Stimulated activated CD4-positive, alpha-beta T cell treated with anti-CD3 and anti-CD28 coated beads, Interleukin-12 subunit alpha, Interleukin-12 subunit beta, amount 100 ng/mL, for 48 hours (primary cell): Measurements from ENCODE around the gene EEIG1.

Source experiments
- DNase-seq, 3 donors: peaks; one replicate each; pipeline ENCODE4 v3.0.0-alpha.2; 2020; ENCODE audit warnings: low read depth in 2 of 3, low spot score in 1 of 3

The EEIG1 gene

GRCh38 chr9:127942216-127943010 is 38.4 kb downstream of the EEIG1 start:
- DNase-seq, result no peak

GRCh38 chr9:127941961-127942215 is 38.9 kb downstream of the EEIG1 start:
- no peak for DNase-seq

DNA sequence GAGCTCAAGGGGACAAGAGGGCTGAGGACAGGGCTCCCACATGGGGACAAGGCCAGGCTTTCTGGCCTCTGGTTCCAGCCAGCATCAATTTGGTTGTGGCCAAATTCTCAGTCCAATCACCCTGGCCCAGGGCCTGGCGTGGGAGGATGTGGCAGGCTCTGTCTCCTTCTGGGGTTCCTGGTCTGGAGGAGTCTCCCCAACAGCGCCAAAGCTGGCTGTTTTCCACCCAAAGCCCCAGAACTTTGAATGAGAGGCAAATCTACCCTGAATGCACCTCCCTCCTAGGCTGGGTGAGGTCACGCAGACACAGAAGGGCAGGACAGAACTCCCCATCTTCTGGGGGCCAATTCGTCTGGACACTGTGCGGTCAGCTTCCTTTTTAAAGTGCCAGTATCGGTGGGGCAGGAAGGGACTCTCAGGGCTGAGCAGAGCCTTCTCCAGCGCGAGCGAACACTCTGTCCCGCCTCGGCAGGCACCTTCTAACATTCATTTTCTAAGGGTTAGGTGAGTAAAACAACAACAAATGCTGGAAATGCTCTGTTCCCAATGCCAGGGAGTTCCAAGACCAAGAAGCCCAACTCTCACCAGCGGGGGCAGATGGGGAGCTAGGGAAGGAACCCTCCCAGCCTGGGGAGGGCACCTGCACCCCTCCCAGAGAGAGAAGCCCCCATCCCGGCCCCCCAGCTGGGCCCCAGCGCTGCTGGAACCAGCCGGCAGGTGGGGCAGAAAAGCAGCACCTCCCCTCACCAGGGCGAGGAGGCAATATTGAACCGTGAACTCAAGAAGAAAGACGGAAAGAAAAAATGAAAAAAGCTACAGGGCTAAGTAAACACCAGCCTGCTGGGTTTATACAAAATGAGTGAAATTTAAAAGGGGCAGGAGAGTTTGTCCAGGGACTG is 39.5 kb downstream of the EEIG1 start:
- DNase-seq, result no peak

DNA sequence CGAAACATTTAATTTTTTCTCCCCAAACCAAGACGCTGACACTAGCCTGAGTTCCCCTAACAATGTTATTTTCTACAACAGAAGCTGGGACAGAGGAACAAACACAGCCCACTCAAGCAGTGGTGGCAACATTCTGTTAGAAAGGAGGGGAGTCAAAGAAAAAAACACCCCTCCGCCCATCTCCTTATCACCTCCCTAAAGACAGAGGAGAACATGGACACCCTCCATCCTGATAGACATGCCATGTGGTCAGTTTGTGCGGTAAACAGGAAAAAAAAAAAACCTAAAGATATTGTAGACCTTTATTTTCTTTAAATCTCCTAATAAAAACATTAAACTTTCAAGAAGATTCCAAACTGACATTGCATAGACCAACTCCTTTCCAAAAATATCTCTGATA is 40.2 kb downstream of the EEIG1 start:
- no peak for DNase-seq

DNA sequence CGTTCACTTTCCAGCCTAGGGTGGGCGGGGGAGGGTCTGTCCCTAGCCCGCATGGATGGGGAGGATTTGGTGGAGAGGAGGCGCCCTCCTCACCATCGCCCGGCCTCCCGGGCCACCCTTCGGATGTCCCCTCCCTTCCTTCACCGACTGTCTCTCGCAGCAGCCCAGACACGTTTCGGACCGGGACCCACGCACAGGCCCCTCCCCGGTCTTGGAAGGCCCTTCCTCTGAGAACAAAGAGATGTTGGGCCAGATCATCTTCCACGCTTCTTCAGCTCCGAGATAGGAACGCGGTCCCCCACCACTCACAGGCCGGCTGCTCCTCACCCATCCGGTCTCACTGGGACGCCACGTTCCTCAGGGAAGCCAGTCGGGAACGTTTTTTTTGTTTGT is 42.5 kb downstream of the EEIG1 start:
- no peak for DNase-seq

DNA sequence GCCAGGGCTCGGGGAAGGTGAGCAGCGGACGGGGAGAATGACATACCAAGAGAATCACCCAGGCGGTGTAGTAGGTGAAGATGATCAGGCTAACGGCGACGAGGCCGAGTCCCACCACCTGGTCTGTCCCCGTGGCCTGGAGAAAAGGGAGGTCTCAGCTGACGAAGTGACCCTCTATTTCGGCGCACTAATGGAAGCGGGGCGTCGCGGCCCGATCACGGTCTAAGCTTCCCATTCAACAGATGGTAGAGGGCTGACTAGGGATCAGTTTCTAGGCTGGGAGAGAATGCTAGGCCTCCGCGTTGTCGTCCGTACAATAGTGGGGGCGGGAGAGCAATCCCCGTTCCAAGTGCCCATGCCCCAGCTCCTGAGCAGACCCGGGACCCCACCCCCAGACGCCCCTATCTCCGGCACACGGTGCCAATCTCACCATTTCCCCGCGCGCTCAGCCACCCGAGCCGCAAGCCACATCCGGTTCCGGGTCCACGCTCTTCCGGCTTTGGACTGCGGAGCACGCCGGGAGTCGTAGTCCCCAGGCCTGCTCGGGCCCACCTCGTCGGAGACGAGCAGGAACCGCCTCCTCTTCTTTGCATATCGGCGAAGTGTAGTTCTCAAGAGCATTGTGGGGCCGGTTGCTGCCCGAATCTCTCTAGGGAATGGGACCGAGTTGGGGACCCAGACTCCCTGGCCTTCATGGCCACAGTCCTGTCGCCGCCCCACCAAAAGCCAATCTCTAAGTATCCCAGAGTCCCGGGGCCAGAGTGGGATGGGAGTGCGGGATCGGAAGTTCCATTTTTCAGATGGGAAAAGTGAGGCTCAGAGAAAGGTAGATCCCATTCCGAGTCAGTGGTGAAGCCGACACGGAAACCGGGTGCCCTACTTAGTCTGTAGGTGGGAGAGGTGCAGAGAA is 43.1 kb downstream of the EEIG1 start, which contains the start of gene DPM2:
Gene DPM2 (minus strand): TSS at position 467 of the 910 bp plus-strand sequence. CDS start 34 bp downstream, at position 433.
- DNase-seq, result peak; percentile 71 to 82 (median 76)

DNA sequence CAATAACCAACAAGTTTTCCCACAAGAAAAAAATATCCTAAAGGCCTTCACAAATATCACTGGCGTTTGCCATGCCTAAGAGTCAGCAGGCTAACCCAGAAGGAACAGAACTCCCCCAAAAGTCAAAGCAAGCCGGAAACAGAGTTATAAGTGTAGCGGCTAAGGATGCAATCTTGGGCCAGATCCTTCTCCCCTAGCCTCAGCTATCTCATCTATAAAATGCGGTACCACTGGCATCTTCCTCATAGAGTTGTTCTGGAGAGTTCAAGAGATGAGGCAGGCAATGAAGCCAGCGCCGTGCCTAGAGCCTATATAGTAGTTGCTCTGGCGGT is 43.8 kb downstream of the EEIG1 start:
- no peak for DNase-seq

DNA sequence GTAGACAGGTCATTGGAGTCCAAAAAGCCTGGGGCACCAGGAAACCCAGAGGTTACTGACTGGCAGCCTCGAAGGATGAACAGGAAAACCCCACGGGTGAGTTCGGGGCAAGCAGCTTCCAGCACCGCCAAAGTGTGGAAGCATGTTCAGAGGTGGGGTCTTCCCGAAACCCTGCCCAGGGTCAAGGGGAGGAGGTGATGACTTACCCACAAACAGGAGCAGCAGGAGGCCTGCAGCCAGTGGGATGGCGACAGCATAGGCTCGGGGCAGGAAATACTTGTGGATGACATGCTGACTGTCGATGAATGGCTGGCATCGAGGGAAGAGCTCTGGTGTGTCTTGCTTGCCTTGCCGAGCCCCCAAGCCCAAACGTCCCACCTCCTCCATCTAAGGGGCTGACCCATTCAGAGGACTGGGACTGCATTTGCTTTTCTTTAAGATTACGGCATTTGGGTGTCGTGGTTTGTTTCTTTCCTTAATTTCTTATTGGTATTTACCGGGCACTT is 44.4 kb downstream of the EEIG1 start:
- DNase-seq, result no peak

DNA sequence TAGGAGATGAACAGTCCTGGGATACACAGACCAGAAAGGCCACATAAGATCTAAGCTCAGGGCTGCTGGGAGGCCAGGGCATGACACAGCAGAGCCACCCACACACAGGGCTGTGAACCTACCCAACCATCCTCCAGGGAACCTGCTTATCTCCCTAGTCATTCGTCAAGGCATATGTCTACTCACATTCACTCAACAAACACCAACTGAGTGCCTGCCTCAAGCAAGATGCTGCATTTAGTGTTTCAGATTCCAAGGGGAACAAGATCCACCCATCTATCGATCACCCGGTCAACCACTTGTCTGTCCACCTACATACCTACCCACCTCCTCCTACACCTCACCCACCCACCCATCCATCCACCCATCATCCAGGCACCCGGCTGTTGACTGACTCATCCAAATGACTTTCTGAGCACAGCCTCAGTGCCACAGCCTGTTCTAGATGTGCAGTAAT is 45.0 kb downstream of the EEIG1 start:
- no peak for DNase-seq

DNA sequence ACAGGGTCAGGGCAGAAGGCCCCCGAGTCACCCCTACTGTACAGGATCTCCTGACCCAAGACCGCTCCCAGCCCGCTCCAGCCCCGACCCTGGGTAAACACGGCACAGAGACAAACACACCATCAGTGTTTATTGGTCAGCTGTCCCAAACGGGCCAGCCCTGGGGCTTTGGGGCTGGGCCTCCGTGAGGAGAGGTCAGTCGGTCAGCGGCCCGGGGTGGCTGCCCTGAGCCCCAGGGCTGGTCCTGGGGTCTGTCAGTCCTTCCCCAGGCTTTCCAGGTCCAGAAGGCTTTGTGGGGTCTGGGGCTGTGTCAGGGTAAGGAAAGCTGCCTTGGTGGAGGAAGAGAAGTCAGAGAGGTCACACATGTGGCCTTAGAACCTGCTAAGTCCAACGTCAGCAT is 45.8 kb downstream of the EEIG1 start:
- DNase-seq, result no peak

GRCh38 chr9:127934248-127934647 is 46.5 kb downstream of the EEIG1 start:
- DNase-seq, result no peak

DNA sequence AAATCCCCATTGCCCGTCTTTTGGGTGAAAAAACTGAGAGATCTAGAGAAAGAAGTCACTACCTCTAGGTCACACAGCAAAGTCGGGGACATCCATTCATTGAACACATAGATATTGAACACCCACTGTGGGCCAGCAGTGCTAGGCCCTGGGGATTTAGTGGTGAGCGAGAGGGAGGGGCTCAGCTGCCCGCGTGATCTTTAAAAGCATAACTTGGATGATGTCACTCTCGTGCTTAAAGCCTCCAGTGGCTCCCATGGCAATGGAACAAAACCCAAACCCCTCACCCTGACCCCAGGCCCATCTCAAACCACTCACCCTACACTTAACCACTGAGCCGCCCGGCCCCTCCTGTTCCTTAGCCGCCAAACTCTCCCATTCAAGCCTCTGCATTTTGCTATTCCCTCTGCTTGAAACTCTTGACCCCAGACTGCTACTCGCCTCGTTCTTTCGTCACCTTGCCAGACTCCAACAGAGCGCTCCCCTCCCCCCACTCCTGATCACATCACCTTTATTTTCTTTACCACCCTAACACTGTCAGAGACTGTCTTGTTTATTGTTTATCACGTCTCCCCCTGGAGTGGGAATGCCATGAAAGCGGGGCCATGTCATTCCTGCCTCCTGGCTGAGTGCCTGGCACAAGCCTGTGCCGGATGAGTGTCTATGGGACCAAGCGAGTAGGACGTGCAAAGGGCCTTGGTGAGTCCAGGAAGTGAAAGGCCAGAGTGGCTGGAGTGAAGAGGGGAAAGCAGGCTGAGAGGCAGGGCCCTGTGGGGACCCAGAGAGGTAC is 49.5 kb downstream of the EEIG1 start:
- no peak for DNase-seq
